Parathyroid adenoma (tissue), 2 donors: ENCODE measurements around the gene PAK2.

Experiments used
- H2AFZ ChIP-seq: fragments of 300-600 bp; sonication (generic); one replicate; pipeline ENCODE4 v1.7.0; 2017; ENCODE audit warnings: antibody characterized with exemption, mild to moderate bottlenecking
- H3K27ac ChIP-seq: fragments of 300-600 bp; sonication (generic); one replicate; pipeline ENCODE4 v1.7.0; 2017
- H3K27me3 ChIP-seq: fragments of 300-600 bp; sonication (generic); one replicate; pipeline ENCODE4 v1.7.0; 2017; ENCODE audit warnings: low read length; ENCODE audit not compliant: control insufficient read depth, insufficient read depth
- H3K36me3 ChIP-seq: fragments of 300-600 bp; sonication (generic); one replicate; pipeline ENCODE4 v1.7.0; 2017; ENCODE audit warnings: low read length; ENCODE audit not compliant: control insufficient read depth, insufficient read depth
- H3K4me1 ChIP-seq: fragments of 300-600 bp; sonication (generic); one replicate; pipeline ENCODE4 v1.7.0; 2017; ENCODE audit warnings: control low read depth
- H3K4me2 ChIP-seq: fragments of 300-600 bp; sonication (generic); one replicate; pipeline ENCODE4 v1.7.0; 2017; ENCODE audit warnings: low read length
- H3K4me3 ChIP-seq: fragments of 300-600 bp; sonication (generic); one replicate; pipeline ENCODE4 v1.7.0; 2017; ENCODE audit warnings: low read depth, low read length
- H3K79me2 ChIP-seq: fragments of 300-600 bp; sonication (generic); one replicate; pipeline ENCODE4 v1.7.0; 2017; ENCODE audit warnings: control low read depth
- H3K9ac ChIP-seq: fragments of 300-600 bp; sonication (generic); one replicate; pipeline ENCODE4 v1.7.0; 2017; ENCODE audit warnings: mild to moderate bottlenecking
- H3K9me3 ChIP-seq: fragments of 300-600 bp; sonication (generic); one replicate; pipeline ENCODE4 v1.7.0; 2017; ENCODE audit warnings: low read length; ENCODE audit not compliant: control insufficient read depth
- TF ChIP-seq, protein P1 (sequence below): fragments of 300-600 bp; sonication (generic); IDR thresholded peaks from one replicate; pipeline ENCODE4 v1.7.0; 2017; ENCODE audit warnings: antibody characterized with exemption, mild to moderate bottlenecking
- donor health status: primary hyperparathyroidism.

The PAK2 gene

DNA sequence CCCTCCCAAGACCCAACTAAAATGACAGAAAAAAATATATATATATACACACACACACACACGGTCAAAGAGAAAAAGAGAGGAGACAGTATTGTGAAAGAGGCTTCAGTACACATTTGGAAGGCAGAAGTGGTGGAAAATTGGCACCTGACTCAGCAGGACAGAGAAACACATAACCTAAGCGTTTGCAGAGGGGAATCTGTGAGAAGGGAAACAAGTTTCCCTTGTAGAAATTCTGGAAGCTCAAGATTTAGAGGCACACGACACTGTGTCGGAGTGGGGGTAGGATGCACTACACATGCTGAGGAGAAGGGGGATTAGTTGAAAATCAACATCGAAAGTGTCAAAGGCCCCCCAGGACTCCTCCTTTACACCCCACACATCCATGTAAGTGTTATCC, 53.1 kb downstream of the PAK2 start:
- Histone ChIP-seq H3K27ac (peak overlapping the region; percentile 82), H3K4me1 (peaks cover 16% of the 10 kb centered on the region), H3K9me3 (no peaks in the 10 kb centered on the region), H3K4me2 (peak overlapping the region; percentile 73), H3K9ac (no peak overlapping the region), H3K36me3 (no peaks in the 10 kb centered on the region), H3K4me3 (peak overlapping the region; percentile 53), H2AFZ (peak overlapping the region; percentile 12), H3K79me2 (peaks cover 44% of the 10 kb centered on the region), H3K27me3 (no peaks in the 10 kb centered on the region)
- TF ChIP-seq, protein P1, sequence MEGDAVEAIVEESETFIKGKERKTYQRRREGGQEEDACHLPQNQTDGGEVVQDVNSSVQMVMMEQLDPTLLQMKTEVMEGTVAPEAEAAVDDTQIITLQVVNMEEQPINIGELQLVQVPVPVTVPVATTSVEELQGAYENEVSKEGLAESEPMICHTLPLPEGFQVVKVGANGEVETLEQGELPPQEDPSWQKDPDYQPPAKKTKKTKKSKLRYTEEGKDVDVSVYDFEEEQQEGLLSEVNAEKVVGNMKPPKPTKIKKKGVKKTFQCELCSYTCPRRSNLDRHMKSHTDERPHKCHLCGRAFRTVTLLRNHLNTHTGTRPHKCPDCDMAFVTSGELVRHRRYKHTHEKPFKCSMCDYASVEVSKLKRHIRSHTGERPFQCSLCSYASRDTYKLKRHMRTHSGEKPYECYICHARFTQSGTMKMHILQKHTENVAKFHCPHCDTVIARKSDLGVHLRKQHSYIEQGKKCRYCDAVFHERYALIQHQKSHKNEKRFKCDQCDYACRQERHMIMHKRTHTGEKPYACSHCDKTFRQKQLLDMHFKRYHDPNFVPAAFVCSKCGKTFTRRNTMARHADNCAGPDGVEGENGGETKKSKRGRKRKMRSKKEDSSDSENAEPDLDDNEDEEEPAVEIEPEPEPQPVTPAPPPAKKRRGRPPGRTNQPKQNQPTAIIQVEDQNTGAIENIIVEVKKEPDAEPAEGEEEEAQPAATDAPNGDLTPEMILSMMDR, result no peak

DNA sequence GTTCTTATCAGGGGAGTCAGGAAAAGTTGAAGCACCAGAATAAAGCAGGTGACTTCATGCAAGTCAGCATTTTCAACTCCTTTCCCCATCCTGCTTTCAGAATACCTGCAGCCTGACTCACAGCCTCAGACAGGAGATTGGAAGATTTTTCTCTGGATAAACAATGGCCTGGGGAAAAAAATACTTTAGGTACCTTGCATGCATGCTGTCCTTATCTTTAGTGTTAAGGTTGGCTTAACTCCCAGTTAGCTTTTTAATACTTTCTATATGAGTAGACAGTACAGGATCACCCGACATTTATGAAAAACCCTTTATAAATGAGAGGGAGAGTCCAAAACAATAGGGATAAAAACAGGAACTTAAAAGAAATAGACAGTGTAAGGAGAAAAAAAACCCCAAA, 53.6 kb downstream of the PAK2 start:
- no peaks in the 10 kb centered on the region for H3K9me3 ChIP-seq
- H3K27me3 ChIP-seq, result no peaks in the 10 kb centered on the region
- TF ChIP-seq, protein P1, result no peak
- H3K79me2 ChIP-seq, result peaks cover 46% of the 10 kb centered on the region
- H3K36me3 ChIP-seq, result no peaks in the 10 kb centered on the region
- H3K4me3 ChIP-seq, result peak overlapping the region; percentile 53
- H3K9ac ChIP-seq, result no peak overlapping the region
- peak overlapping the region; percentile 12 for H2AFZ ChIP-seq
- peaks cover 14% of the 10 kb centered on the region for H3K4me1 ChIP-seq
- peak overlapping the region; percentile 82 for H3K27ac ChIP-seq
- peak overlapping the region; percentile 73 for H3K4me2 ChIP-seq

DNA sequence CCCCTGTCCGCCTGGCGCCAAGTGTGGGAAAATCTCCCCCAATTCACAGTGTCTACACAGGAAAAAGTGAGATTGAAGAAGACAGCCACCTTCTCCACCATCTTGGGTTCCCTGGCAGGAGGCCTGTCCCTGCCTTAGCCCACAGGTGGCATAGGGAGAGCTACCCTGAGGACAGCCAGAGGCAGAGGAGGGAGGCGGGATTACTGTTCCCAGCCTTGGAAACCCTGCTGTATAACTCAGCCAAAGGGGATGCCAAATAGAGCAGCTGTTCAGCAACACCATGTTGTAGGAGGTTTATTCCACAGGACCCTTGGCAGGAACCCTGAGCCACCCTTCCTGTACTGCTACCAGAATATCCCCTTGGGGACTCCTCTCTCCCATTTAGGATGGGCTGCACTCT, 54.8 kb downstream of the PAK2 start:
- TF ChIP-seq, protein P1, result no peak

DNA sequence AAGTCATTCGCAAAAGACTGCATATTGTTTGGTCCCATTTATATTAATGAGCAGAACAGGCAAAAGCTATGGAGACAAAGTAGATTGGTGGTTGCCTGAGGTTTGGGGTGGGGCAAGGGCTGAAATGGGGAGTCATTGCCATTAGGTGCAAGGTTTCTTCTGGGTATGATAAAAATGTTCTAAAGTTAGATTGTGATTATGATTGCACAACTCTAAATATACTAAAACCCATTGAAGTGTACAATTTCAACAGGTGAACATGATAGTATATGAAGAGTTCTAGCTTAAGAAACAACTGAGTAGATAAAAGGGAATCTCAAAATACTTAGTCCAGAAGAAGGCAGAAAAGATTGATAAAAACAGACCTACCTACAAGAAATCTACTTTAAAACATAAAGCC, 56.7 kb downstream of the PAK2 start:
- Histone ChIP-seq H3K27ac (no peak overlapping the region), H3K27me3 (no peaks in the 10 kb centered on the region), H3K4me2 (no peak overlapping the region), H3K36me3 (no peaks in the 10 kb centered on the region), H3K4me3 (no peak overlapping the region), H2AFZ (no peak overlapping the region), H3K9me3 (no peaks in the 10 kb centered on the region), H3K4me1 (peaks cover 14% of the 10 kb centered on the region), H3K79me2 (peaks cover 43% of the 10 kb centered on the region), H3K9ac (no peak overlapping the region)
- TF ChIP-seq, protein P1, result no peak

More for the DNA sequence above, 54.8 kb downstream of the PAK2 start:
- H3K79me2 ChIP-seq, result peaks cover 52% of the 10 kb centered on the region
- H3K27me3 ChIP-seq, result no peaks in the 10 kb centered on the region
- no peaks in the 10 kb centered on the region for H3K36me3 ChIP-seq
- H3K9ac ChIP-seq, result no peak overlapping the region
- H2AFZ ChIP-seq, result no peak overlapping the region
- no peak overlapping the region for H3K4me3 ChIP-seq
- peaks cover 14% of the 10 kb centered on the region for H3K4me1 ChIP-seq
- H3K9me3 ChIP-seq, result no peaks in the 10 kb centered on the region
- H3K4me2 ChIP-seq, result no peak overlapping the region
- no peak overlapping the region for H3K27ac ChIP-seq

DNA sequence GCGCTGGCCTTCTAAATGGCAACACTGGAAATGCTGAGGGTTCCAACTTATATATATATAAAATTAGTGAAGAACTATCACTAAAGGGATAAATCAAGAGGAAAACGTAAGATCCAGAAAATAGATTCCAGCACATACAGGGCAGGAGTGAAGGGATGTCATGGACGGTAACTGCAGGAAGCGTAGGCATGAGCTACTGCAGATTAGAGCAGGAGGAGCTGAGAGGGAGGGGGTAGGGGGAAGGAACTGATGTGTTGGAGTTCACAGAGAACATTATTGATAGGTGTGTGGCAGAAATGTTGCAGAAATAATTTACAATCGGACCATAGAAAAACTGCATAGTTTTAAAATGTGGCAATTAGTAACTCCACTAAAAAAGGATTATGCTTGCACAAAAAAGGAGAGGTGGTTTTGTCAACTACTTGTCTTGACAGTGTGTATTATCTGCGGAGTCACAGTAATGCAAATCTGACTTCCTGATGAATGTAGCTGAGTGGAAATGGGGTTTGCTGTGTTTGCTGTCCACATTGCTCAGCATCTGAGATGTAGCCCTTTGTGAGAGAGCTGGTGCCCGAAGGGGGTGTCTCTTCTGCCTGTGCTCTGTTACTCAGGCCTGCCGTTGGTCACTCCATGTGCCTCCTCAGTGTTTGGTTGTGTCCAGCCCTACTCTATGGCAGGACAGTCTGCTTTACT, 61.2 kb downstream of the PAK2 start:
- no peak overlapping the region for H3K27ac ChIP-seq

More for the DNA sequence above, 61.2 kb downstream of the PAK2 start:
- H3K9me3 ChIP-seq, result no peaks in the 10 kb centered on the region
- H3K36me3 ChIP-seq, result no peaks in the 10 kb centered on the region
- H3K79me2 ChIP-seq, result peaks cover 28% of the 10 kb centered on the region
- no peak overlapping the region for H3K9ac ChIP-seq
- H3K27me3 ChIP-seq, result no peaks in the 10 kb centered on the region
- H3K4me2 ChIP-seq, result no peak overlapping the region
- TF ChIP-seq, protein P1, result no peak
- H2AFZ ChIP-seq, result no peak overlapping the region
- H3K4me1 ChIP-seq, result no peaks in the 10 kb centered on the region
- no peak overlapping the region for H3K4me3 ChIP-seq
